ENCODE measurements around the gene PARP3. TPM values are rescaled to one million over a fixed set of nuclear protein-coding genes. Genes with fewer than 3 reads are reported as not detected.

Gene PARP3
- polyA plus RNA-seq, 3 donors = 15.0 to 16.2 (median 16.2) TPM

- DNase-seq (ENCODE audit: low read depth in 3 of 3, low spot score in 2 of 3) = no peak
Observed at GRCh38 chr3:51946796-51947195, 4.6 kb downstream of the PARP3 start.

GRCh38 chr3:51947215-51947900 is 5.2 kb downstream of the PARP3 start:
- DNase-seq (ENCODE audit: low read depth in 3 of 3, low spot score in 2 of 3) = no peak

GRCh38 chr3:51948016-51948580 is 5.9 kb downstream of the PARP3 start:
- DNase-seq (ENCODE audit: low read depth in 3 of 3, low spot score in 2 of 3) = no peak

GRCh38 chr3:51949121-51949520 is 7.0 kb downstream of the PARP3 start:
- DNase-seq (ENCODE audit: low read depth in 3 of 3, low spot score in 2 of 3) = no peak

- no peak for DNase-seq (ENCODE audit: low read depth in 3 of 3, low spot score in 2 of 3)
Observed at GRCh38 chr3:51950899-51951298, 8.7 kb downstream of the PARP3 start.

GRCh38 chr3:51953445-51953844 is 11.3 kb downstream of the PARP3 start:
- no peak for DNase-seq (ENCODE audit: low read depth in 3 of 3, low spot score in 2 of 3)

- DNase-seq (ENCODE audit: low read depth in 3 of 3, low spot score in 2 of 3) = no peak
Observed at GRCh38 chr3:51954105-51954504, 11.9 kb downstream of the PARP3 start.

GRCh38 chr3:51954713-51955112 is 12.6 kb downstream of the PARP3 start:
- DNase-seq (ENCODE audit: low read depth in 3 of 3, low spot score in 2 of 3) = no peak

GRCh38 chr3:51955175-51955892 is 13.2 kb downstream of the PARP3 start, which contains the start of gene GPR62:
Gene GPR62, plus strand, starts transcription at chr3:51955381. Its CDS starts 272 bp downstream, at chr3:51955653.
- DNase-seq (ENCODE audit: low read depth in 3 of 3, low spot score in 2 of 3) = no peak

GRCh38 chr3:51955893-51956770 is 14.0 kb downstream of the PARP3 start:
- DNase-seq (ENCODE audit: low read depth in 3 of 3, low spot score in 2 of 3) = no peak

- DNase-seq (ENCODE audit: low read depth in 3 of 3, low spot score in 2 of 3) = no peak
Observed at GRCh38 chr3:51957520-51958205, 15.5 kb downstream of the PARP3 start.

GRCh38 chr3:51958603-51959521 is 16.7 kb downstream of the PARP3 start:
- no peak for DNase-seq (ENCODE audit: low read depth in 3 of 3, low spot score in 2 of 3)

GRCh38 chr3:51959651-51960050 is 17.5 kb downstream of the PARP3 start:
- no peak for DNase-seq (ENCODE audit: low read depth in 3 of 3, low spot score in 2 of 3)

- no peak for DNase-seq (ENCODE audit: low read depth in 3 of 3, low spot score in 2 of 3)
Observed at GRCh38 chr3:51960386-51960785, 18.2 kb downstream of the PARP3 start.

GRCh38 chr3:51961011-51961410 is 18.8 kb downstream of the PARP3 start:
- DNase-seq (ENCODE audit: low read depth in 3 of 3, low spot score in 2 of 3) = no peak

GRCh38 chr3:51961602-51962569 is 19.7 kb downstream of the PARP3 start:
- DNase-seq (ENCODE audit: low read depth in 3 of 3, low spot score in 2 of 3) = no peak

- DNase-seq (ENCODE audit: low read depth in 3 of 3, low spot score in 2 of 3) = no peak
Observed at GRCh38 chr3:51962854-51963530, 20.8 kb downstream of the PARP3 start.

Data from right renal cortex interstitium (tissue), 3 donors.